A549 treated with CpdA at 1 μM for 4 hours (cell line): ENCODE results near the gene ZNHIT2. TPM values are rescaled to one million over a fixed set of nuclear protein-coding genes. Genes with fewer than 3 reads are reported as not detected.

Experiments used
- total RNA-seq: library from RNA; stranded (reverse); fragments of 200-300 nt; extraction: Qiagen RNA extraction; gene quantifications from 5 replicates; pipeline ENCODE4 v1.2.3, GENCODE V29; 2022; ENCODE audit warnings: low read depth

The ZNHIT2 gene
- 12.8 to 23.1 TPM (median 21.6 TPM) in 5 replicates for total RNA-seq

GRCh38 chr11:65117206-65118096, at the start of gene ZNHIT2:
TSS of gene ZNHIT2 (minus strand) at chr11:65117701. CDS start at chr11:65117653, 48 bp downstream.

DNA sequence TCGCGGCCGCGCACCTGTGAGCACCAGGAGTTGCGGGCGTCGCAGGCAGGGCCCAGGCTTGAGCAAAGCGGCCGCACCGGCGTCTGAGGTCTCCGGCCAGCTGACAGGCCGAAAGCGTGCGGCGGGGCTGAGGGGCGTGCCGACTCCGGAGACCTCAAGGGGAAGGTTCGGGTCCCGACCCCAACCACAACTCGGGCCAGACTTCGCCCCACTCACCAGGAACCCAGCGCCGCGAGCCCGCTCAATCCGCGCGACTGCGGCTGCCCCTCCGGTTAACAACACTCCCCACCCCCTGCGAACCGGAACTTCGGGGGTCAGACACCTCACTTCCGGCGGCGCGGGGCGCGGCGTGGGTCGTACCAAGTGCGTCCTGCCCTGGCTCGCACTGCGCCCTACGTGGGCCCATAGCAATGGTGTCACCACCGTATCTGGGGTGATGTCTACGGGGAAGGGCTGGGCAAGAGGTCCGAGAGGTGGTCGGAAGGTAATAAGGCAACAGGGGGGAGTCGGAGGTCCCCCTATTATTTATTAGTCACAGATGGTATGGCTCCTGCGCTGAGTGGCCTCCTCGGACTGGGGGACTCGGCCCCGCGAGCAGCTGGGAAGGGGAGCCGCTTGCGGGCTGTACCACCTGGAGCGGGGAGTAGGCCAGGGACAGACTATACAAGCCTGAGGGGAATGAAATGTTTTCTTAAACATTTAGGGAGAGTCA, 16.9 kb upstream of the ZNHIT2 start, which contains the start of gene SYVN1:
SYVN1 (minus strand) TSS at position 280 of the 712 bp plus-strand sequence. CDS start 918 bp downstream, outside the sequence.

DNA sequence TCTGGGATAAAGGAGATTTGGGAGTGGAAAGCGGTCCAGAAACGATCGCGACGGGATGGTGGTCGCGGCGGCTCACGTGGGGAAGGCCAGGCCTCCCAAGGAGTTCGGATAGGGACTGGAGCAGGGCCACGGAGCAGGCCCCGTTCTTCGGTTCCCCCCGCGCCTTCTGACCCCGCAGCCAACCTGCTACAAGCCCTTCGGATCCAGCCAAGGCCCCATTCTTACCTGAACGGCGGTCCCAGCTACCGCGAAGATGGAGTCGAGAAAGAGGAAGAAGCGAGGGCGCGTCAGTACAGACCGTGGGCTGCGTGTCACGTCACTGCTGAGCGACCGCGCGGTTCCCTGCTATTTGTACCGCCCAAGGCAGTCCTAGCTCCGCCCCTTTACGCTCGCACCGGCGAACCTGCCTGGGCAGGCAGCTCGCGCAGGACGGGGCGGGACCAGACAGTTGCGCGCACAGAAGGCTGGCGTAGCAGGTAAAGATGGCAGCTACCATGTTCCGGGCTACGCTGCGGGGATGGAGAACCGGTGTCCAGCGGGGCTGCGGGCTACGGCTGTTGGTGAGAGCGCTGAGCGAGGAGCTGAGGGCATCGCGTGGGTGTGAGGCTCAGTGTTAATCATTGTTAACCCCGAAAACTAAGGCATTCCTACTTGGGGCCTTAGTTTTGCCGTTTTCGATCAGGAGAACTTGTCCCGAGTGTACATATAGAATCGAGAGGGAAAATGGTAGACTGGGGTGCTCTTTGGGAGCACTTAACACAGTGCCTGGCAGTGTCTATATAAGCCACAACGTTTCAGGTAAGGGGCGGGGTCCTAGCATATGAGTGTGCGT, 4.6 kb upstream of the ZNHIT2 start, which contains the start of the genes FAU and MRPL49:
FAU (minus strand) TSS at position 270 of the 832 bp plus-strand sequence. CDS start 321 bp downstream, outside the sequence.
MRPL49 (plus strand) TSS at position 457 of the 832 bp plus-strand sequence; CDS start at position 483, 26 bp downstream.

DNA sequence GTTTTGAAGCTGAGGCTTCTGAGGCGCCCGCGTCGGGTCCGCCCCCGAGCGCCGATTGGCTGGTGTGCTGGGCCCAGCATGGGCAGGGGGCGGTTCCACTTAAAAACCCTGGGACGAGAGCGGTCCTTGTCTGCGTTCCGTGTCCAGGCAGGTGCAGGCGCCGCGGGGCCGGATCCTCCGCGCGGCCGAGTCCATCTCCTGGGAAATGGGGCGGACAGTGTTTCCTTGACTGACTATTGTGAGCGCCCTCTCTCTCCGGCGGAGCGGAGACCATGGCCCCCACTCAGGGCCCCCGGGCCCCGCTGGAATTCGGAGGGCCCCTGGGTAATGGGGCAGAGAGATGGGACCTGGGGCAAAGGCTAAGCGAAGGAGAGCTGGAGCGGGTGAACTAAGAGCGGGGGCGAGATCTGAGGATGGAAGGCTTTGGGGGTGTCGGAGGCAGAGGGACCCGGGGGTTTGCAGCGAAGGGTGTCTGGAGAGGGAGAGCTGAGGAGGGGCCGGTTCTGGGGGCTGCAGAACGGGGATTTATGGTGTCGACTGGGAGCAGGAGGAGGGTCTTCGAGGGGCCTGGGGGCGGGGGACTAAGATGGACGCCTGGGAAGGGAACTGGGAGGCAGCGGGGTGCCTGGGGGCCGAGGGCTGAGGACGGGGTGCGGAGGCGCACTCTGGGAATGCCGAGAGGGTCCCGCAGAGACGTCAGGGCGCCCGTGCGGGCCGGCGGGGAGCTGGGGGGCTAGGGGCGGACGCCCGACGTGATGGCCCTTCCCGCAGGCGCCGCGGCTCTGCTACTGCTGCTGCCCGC, 5.6 kb downstream of the ZNHIT2 start, which contains the start of gene TM7SF2:
TM7SF2 (plus strand) TSS at position 129 of the 802 bp plus-strand sequence; CDS start at position 273, 144 bp downstream.

DNA sequence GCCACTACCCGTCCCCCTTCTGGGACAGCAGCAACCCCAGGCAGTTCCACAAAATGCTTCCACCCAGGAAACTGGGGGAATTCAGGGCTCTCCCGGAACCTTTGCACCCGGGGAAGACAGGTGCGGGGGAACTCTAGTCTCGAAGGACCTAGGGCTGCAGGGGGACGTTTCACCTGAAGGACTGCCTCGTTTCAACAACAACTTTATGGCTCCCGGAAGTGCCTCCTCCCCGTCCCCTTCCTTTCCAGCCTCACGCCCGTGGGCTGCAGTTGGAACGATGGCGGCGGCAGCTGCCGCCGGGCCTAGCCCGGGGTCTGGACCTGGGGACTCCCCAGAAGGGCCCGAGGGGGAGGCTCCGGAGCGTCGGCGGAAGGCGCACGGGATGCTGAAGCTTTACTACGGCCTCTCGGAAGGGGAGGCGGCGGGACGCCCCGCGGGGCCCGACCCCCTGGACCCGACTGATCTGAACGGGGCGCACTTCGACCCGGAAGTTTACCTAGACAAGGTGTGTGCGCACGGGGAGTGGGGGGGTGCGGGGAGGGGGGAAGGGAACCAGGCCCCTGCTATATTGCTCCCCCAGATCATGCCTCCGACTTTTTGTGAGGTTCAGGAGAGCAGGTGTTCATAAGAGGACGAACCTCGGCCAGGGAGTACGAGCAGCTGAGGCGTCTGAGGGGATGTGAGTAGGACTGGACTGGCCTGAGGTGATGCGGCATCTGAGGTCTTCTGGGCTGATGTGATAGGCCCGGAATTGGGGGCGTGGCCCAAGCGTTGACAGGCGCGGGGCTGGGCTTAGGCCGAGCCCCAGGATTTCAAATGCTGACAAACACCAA, 21.3 kb downstream of the ZNHIT2 start, which contains the start of gene VPS51:
VPS51 (plus strand) TSS at position 241 of the 833 bp plus-strand sequence; CDS start at position 278, 37 bp downstream.

GRCh38 chr11:65083834-65084597, 33.5 kb downstream of the ZNHIT2 start, which contains the start of the genes CDCA5 and ZFPL1:
TSS of gene CDCA5 (minus strand) at chr11:65084040. CDS start at chr11:65083978, 62 bp downstream.
TSS of gene ZFPL1 (plus strand) at chr11:65084222. CDS start at chr11:65084699, 477 bp downstream.

Other genes starting within 250 kb of the ZNHIT2 start
- gene EHD1, start 239.1 kb downstream of the ZNHIT2 start, total RNA-seq, result 108 to 167 TPM (median 145 TPM) in 5 replicates
- gene ATG2A, start 200.5 kb downstream of the ZNHIT2 start, total RNA-seq, result 16.1 to 24.5 TPM (median 22.2 TPM) in 5 replicates
- gene PPP2R5B, start 193.0 kb downstream of the ZNHIT2 start, total RNA-seq, result 5.4 to 8.6 TPM (median 6.1 TPM) in 5 replicates
- not detected in 5 replicates for gene GPHA2, start 181.8 kb downstream of the ZNHIT2 start, total RNA-seq
- gene MAJIN, start 145.6 kb downstream of the ZNHIT2 start, total RNA-seq, result 0.10 TPM in 1 of 5 replicates, not detected in the others
- 0.71 to 1.3 TPM (median 1.1 TPM) in 5 replicates for gene BATF2, start 120.7 kb downstream of the ZNHIT2 start, total RNA-seq
- 158 to 190 TPM (median 185 TPM) in 5 replicates for gene ARL2, start 103.5 kb downstream of the ZNHIT2 start, total RNA-seq
- gene SNX15, start 90.3 kb downstream of the ZNHIT2 start, total RNA-seq, result 22.8 to 24.5 TPM (median 23.7 TPM) in 5 replicates
- gene SAC3D1, start 76.5 kb downstream of the ZNHIT2 start, total RNA-seq, result 32.2 to 54.3 TPM (median 50.2 TPM) in 5 replicates
- not detected in 5 replicates for gene NAALADL1, start 59.1 kb downstream of the ZNHIT2 start, total RNA-seq
- 58.8 to 74.6 TPM (median 69.2 TPM) in 5 replicates for gene CDCA5, start 33.7 kb downstream of the ZNHIT2 start, total RNA-seq
- gene ZFPL1, start 33.5 kb downstream of the ZNHIT2 start, total RNA-seq, result 32.3 to 37.2 TPM (median 34.7 TPM) in 5 replicates
- 51.4 to 60.4 TPM (median 53.3 TPM) in 5 replicates for gene VPS51, start 21.5 kb downstream of the ZNHIT2 start, total RNA-seq
- 5.1 to 8.8 TPM (median 5.8 TPM) in 5 replicates for gene TM7SF2, start 5.8 kb downstream of the ZNHIT2 start, total RNA-seq
- 851 to 1,044 TPM (median 965 TPM) in 5 replicates for gene FAU, start 4.4 kb upstream of the ZNHIT2 start, total RNA-seq
- gene MRPL49, start 4.6 kb upstream of the ZNHIT2 start, total RNA-seq, result 74.0 to 86.9 TPM (median 79.8 TPM) in 5 replicates
- gene SYVN1, start 16.8 kb upstream of the ZNHIT2 start, total RNA-seq, result 34.7 to 49.8 TPM (median 46.9 TPM) in 5 replicates
- not detected in 5 replicates for gene SPDYC, start 52.5 kb upstream of the ZNHIT2 start, total RNA-seq
- 97.3 to 113 TPM (median 101 TPM) in 5 replicates for gene CAPN1, start 64.2 kb upstream of the ZNHIT2 start, total RNA-seq
- gene POLA2, start 144.3 kb upstream of the ZNHIT2 start, total RNA-seq, result 13.5 to 16.6 TPM (median 15.0 TPM) in 5 replicates
- gene CDC42EP2, start 197.2 kb upstream of the ZNHIT2 start, total RNA-seq, result 13.5 to 17.6 TPM (median 14.3 TPM) in 5 replicates
- 38.8 to 43.9 TPM (median 41.9 TPM) in 5 replicates for gene DPF2, start 216.2 kb upstream of the ZNHIT2 start, total RNA-seq
- gene TIGD3, start 237.1 kb upstream of the ZNHIT2 start, total RNA-seq, result 0.72 to 1.1 TPM (median 0.91 TPM) in 5 replicates